ENCODE data around the gene OR8D2.

DNA sequence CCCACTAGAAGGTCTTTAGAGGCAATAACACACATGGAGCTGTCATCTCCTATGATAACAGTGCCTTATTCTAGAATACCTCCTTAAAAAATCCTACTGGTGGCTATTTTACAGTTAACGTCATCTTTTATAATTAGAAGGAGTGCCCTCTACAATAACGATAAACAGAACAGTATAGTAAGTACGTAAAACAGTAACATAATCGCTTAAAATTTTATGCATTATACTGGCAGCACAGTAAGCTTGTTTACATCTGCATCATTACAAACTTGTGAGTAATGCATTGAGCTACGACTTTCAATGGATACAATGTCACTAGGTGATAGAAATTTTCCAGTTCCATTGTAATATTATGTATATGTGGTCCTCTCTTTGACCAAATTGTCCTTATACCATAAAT, 24.3 kb upstream of the OR8D2 start:
- TF ChIP-seq EZH2 (IDR thresholded peaks at IDR 0.05; ENCODE audit: borderline replicate concordance, low read depth, low read length, severe bottlenecking) = no peak
- TF ChIP-seq, protein P1, sequence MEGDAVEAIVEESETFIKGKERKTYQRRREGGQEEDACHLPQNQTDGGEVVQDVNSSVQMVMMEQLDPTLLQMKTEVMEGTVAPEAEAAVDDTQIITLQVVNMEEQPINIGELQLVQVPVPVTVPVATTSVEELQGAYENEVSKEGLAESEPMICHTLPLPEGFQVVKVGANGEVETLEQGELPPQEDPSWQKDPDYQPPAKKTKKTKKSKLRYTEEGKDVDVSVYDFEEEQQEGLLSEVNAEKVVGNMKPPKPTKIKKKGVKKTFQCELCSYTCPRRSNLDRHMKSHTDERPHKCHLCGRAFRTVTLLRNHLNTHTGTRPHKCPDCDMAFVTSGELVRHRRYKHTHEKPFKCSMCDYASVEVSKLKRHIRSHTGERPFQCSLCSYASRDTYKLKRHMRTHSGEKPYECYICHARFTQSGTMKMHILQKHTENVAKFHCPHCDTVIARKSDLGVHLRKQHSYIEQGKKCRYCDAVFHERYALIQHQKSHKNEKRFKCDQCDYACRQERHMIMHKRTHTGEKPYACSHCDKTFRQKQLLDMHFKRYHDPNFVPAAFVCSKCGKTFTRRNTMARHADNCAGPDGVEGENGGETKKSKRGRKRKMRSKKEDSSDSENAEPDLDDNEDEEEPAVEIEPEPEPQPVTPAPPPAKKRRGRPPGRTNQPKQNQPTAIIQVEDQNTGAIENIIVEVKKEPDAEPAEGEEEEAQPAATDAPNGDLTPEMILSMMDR (IDR thresholded peaks at IDR 0.05; ENCODE audit: borderline replicate concordance, extremely low read depth, low read length, poor library complexity, severe bottlenecking) = no peak

Measured in DND-41 (cell line).